Caco-2 (cell line): ENCODE results near the gene PIPOX. TPM values are rescaled to one million over a fixed set of nuclear protein-coding genes. Genes with fewer than 3 reads are reported as not detected.

Experiments used
- BruUV-seq: library from RNA; stranded (reverse); fragments of 400-500 nt; replicated peaks from 2 replicates; lab custom pipeline; 2021; lab: Mats Ljungman, UMichigan
- CTCF ChIA-PET: fragments of 300-600 bp; sonication (Branson Sonifier 250); formaldehyde crosslinking; loops from one replicate; lab custom pipeline; 2022; ENCODE audit warnings: antibody characterized with exemption; lab: Charles Lee
- POLR2A ChIA-PET: fragments of 300-600 bp; sonication (Branson Sonifier 250); formaldehyde crosslinking; loops from one replicate; lab custom pipeline; 2022; ENCODE audit warnings: antibody characterized with exemption; lab: Charles Lee
- DNase-seq, 2 experiments: peaks; one replicate each; pipeline versions ENCODE4 v3.0.0 to v3.0.0-alpha.2; 2020 to 2022
- H3K27me3 ChIP-seq: replicated peaks from 2 replicates; pipeline ENCODE4 v1.6.0; 2011; ENCODE audit warnings: low read length; ENCODE audit not compliant: control insufficient read depth, insufficient read depth
- H3K36me3 ChIP-seq: 2 replicates; pipeline ENCODE4 v1.5.1; 2011; ENCODE audit warnings: low read length; ENCODE audit not compliant: control insufficient read depth, insufficient read depth
- H3K4me1 ChIP-seq: fragments of 250-450 bp; sonication (Bioruptor Pico); 2 replicates; pipeline ENCODE4 v1.5.1; 2020; ENCODE audit warnings: mild to moderate bottlenecking
- H3K4me3 ChIP-seq: 2 replicates; pipeline ENCODE4 v1.5.1; 2011; ENCODE audit warnings: low read depth, mild to moderate bottlenecking, control low read depth, low read length
- H3K9me3 ChIP-seq: fragments of 250-450 bp; sonication (Bioruptor Pico); 2 replicates; pipeline ENCODE4 v1.5.1; 2020; ENCODE audit warnings: mild to moderate bottlenecking, moderate library complexity
- H3K27ac Mint-ChIP-seq: one replicate; pipeline ENCODE4 v1.8.0; 2022; ENCODE audit warnings: mixed read lengths; ENCODE audit not compliant: unreplicated experiment
- H3K27me3 Mint-ChIP-seq: one replicate; pipeline ENCODE4 v1.8.0; 2022; ENCODE audit warnings: mixed read lengths; ENCODE audit not compliant: insufficient read depth, unreplicated experiment
- H3K36me3 Mint-ChIP-seq: one replicate; pipeline ENCODE4 v1.8.0; 2022; ENCODE audit warnings: mild to moderate bottlenecking, mixed read lengths; ENCODE audit not compliant: insufficient read depth, unreplicated experiment
- H3K4me1 Mint-ChIP-seq: one replicate; pipeline ENCODE4 v1.8.0; 2022; ENCODE audit warnings: low read depth, mixed read lengths; ENCODE audit not compliant: unreplicated experiment
- H3K4me3 Mint-ChIP-seq: one replicate; pipeline ENCODE4 v1.8.0; 2022; ENCODE audit warnings: mild to moderate bottlenecking, moderate library complexity, mixed read lengths; ENCODE audit not compliant: unreplicated experiment
- H3K9me3 Mint-ChIP-seq: one replicate; pipeline ENCODE4 v1.8.0; 2022; ENCODE audit warnings: mixed read lengths; ENCODE audit not compliant: unreplicated experiment
- CTCF ChIP-seq, 2 experiments: fragments of 200-600 bp in 1 of 2; IDR thresholded peaks; 1 replicate in 1 of 2; 2 replicates in 1 of 2; pipeline versions ENCODE4 v1.5.1 to v1.8.0; 2011 to 2022; ENCODE audit warnings: antibody characterized with exemption in 1 of 2, control low read depth in 1 of 2, inconsistent platforms in 1 of 2, low read depth in 1 of 2, low read length in 1 of 2, mild to moderate bottlenecking in 1 of 2, moderate library complexity in 1 of 2; ENCODE audit not compliant: insufficient read depth in 1 of 2, severe bottlenecking in 1 of 2, unreplicated experiment in 1 of 2
- intact Hi-C: fragments of 100-400 bp; cut with micrococcal nuclease; formaldehyde crosslinking; loops from one replicate; pipeline ENCODE4 v1.10.0; 2022; ENCODE audit not compliant: unreplicated experiment
- total RNA-seq: library from RNA; stranded (reverse); gene quantifications from 2 replicates; pipeline ENCODE4 v1.2.3, GENCODE V29; 2022

Gene PIPOX
- total RNA-seq, 1 experiment from 2014 or later: 2.2 TPM

GRCh38 chr17:29062215-29062614 lies 19.3 kb downstream of the PIPOX start:
- Mint-ChIP-seq H3K27ac (no peak overlapping the region), H3K27me3 (peaks cover 7% of the 10 kb centered on the region), H3K9me3 (no peaks in the 10 kb centered on the region), H3K36me3 (no peaks in the 10 kb centered on the region), H3K4me1 (no peaks in the 10 kb centered on the region), H3K4me3 (no peak overlapping the region)
- BruUV-seq: no TSS peak
- intact Hi-C loops: no loop called here
- H3K9me3 ChIP-seq: no peaks in the 10 kb centered on the region
- no peak for TF ChIP-seq CTCF (IDR thresholded peaks at IDR 0.05; ENCODE audit: insufficient read depth in 1 of 2, low read depth in 1 of 2, low read length in 1 of 2, severe bottlenecking in 1 of 2, unreplicated experiment in 1 of 2)
- CTCF ChIA-PET: no interaction called here
- no peaks in the 10 kb centered on the region for H3K27me3 ChIP-seq
- H3K36me3 ChIP-seq: no peaks in the 10 kb centered on the region
- POLR2A ChIA-PET: no interaction called here
- no peak overlapping the region for H3K4me3 ChIP-seq
- H3K4me1 ChIP-seq: no peaks in the 10 kb centered on the region
- no peak for DNase-seq

GRCh38 chr17:29063992-29064391 lies 21.1 kb downstream of the PIPOX start:
- ChIA-PET POLR2A (no interaction called here), CTCF (no interaction called here)
- no TSS peak for BruUV-seq
- Histone ChIP-seq H3K27me3 (no peaks in the 10 kb centered on the region), H3K4me3 (no peak overlapping the region), H3K4me1 (no peaks in the 10 kb centered on the region), H3K36me3 (no peaks in the 10 kb centered on the region), H3K9me3 (no peaks in the 10 kb centered on the region)
- H3K36me3 Mint-ChIP-seq: no peaks in the 10 kb centered on the region
- no peaks in the 10 kb centered on the region for H3K9me3 Mint-ChIP-seq
- H3K27me3 Mint-ChIP-seq: peaks cover 9% of the 10 kb centered on the region
- TF ChIP-seq CTCF (IDR thresholded peaks at IDR 0.05; ENCODE audit: insufficient read depth in 1 of 2, low read depth in 1 of 2, low read length in 1 of 2, severe bottlenecking in 1 of 2, unreplicated experiment in 1 of 2): no peak
- no peak overlapping the region for H3K27ac Mint-ChIP-seq
- no peaks in the 10 kb centered on the region for H3K4me1 Mint-ChIP-seq
- no peak for DNase-seq
- no peak overlapping the region for H3K4me3 Mint-ChIP-seq
- intact Hi-C loops: no loop called here

GRCh38 chr17:29066047-29066446 lies 23.1 kb downstream of the PIPOX start:
- Mint-ChIP-seq H3K4me1 (no peaks in the 10 kb centered on the region), H3K27me3 (peaks cover 7% of the 10 kb centered on the region), H3K36me3 (no peaks in the 10 kb centered on the region), H3K27ac (no peak overlapping the region), H3K4me3 (no peak overlapping the region), H3K9me3 (no peaks in the 10 kb centered on the region)
- DNase-seq: no peak
- Histone ChIP-seq H3K4me3 (no peak overlapping the region), H3K27me3 (no peaks in the 10 kb centered on the region), H3K4me1 (no peaks in the 10 kb centered on the region), H3K36me3 (no peaks in the 10 kb centered on the region), H3K9me3 (no peaks in the 10 kb centered on the region)
- ChIA-PET POLR2A (no interaction called here), CTCF (no interaction called here)
- intact Hi-C loops: no loop called here
- no peak for TF ChIP-seq CTCF (IDR thresholded peaks at IDR 0.05; ENCODE audit: insufficient read depth in 1 of 2, low read depth in 1 of 2, low read length in 1 of 2, severe bottlenecking in 1 of 2, unreplicated experiment in 1 of 2)
- BruUV-seq: no TSS peak
